HL-60/S4 treated with retinoic acid at 250 ng/mL for 4 days and 3 days (cell line): ENCODE data around the gene YEATS2.
"Not testable (repeated sequence)": the region's sequence is repeated elsewhere in the genome, so short reads cannot be mapped to it uniquely, and the experiment has no call there.

ENCODE experiments used
- in situ Hi-C: fragments of 300-500 bp; cut with MboI; formaldehyde crosslinking; loops from 2 replicates; pipeline ENCODE4 v1.7.0; 2022; ENCODE audit warnings: low sequenced_read_pairs

The YEATS2 gene

GRCh38 chr3:183774631-183775030 lies 77.0 kb downstream of the YEATS2 start:
- in situ Hi-C loops, result no loop called here

GRCh38 chr3:183775781-183776180 lies 78.2 kb downstream of the YEATS2 start:
- in situ Hi-C loops, result no loop called here

- in situ Hi-C loops, result not testable (repeated sequence)
Observed at GRCh38 chr3:183776451-183776850, 78.9 kb downstream of the YEATS2 start.

- in situ Hi-C loops, result no loop called here
Observed at GRCh38 chr3:183777016-183777618, 79.5 kb downstream of the YEATS2 start.

GRCh38 chr3:183779896-183780465 lies 82.4 kb downstream of the YEATS2 start:
- in situ Hi-C loops, result no loop called here

- in situ Hi-C loops, result no loop called here
Observed at GRCh38 chr3:183781246-183781645, 83.6 kb downstream of the YEATS2 start.

GRCh38 chr3:183782576-183783276 lies 85.1 kb downstream of the YEATS2 start:
- in situ Hi-C loops, result no loop called here

- in situ Hi-C loops, result not testable (repeated sequence)
Observed at GRCh38 chr3:183784503-183784902, 86.9 kb downstream of the YEATS2 start.

- in situ Hi-C loops, result no loop called here
Observed at GRCh38 chr3:183789826-183790225, 92.2 kb downstream of the YEATS2 start.

- in situ Hi-C loops, result no loop called here
Observed at GRCh38 chr3:183790700-183791099, 93.1 kb downstream of the YEATS2 start.

- in situ Hi-C loops, result no loop called here
Observed at GRCh38 chr3:183792976-183793375, 95.4 kb downstream of the YEATS2 start.

GRCh38 chr3:183794452-183794851 lies 96.9 kb downstream of the YEATS2 start:
- in situ Hi-C loops, result no loop called here

GRCh38 chr3:183796372-183796771 lies 98.8 kb downstream of the YEATS2 start:
- in situ Hi-C loops, result no loop called here

GRCh38 chr3:183797996-183798395 lies 100.4 kb downstream of the YEATS2 start:
- in situ Hi-C loops, result no loop called here

GRCh38 chr3:183799461-183799860 lies 101.9 kb downstream of the YEATS2 start:
- in situ Hi-C loops, result no loop called here

GRCh38 chr3:183800243-183800863 lies 102.8 kb downstream of the YEATS2 start:
- in situ Hi-C loops, result no loop called here

- in situ Hi-C loops, result no loop called here
Observed at GRCh38 chr3:183801601-183802000, 104.0 kb downstream of the YEATS2 start.

- in situ Hi-C loops, result no loop called here
Observed at GRCh38 chr3:183802989-183803388, 105.4 kb downstream of the YEATS2 start.

GRCh38 chr3:183807209-183807728 lies 109.7 kb downstream of the YEATS2 start:
- in situ Hi-C loops, result no loop called here

- in situ Hi-C loops, result no loop called here
Observed at GRCh38 chr3:183807881-183808280, 110.3 kb downstream of the YEATS2 start.

GRCh38 chr3:183808355-183808754 lies 110.8 kb downstream of the YEATS2 start:
- in situ Hi-C loops, result no loop called here

- in situ Hi-C loops, result no loop called here
Observed at GRCh38 chr3:183809270-183809669, 111.7 kb downstream of the YEATS2 start.
